Stimulated activated CD4-positive, alpha-beta T cell treated with anti-CD3 and anti-CD28 coated beads, Interleukin-15, amount 100 ng/mL, for 24 hours (primary cell): Measurements from ENCODE around the gene FAM13A.

Experiments
- DNase-seq: peaks from one replicate; pipeline ENCODE4 v3.0.0-alpha.2; 2020

FAM13A gene

DNA sequence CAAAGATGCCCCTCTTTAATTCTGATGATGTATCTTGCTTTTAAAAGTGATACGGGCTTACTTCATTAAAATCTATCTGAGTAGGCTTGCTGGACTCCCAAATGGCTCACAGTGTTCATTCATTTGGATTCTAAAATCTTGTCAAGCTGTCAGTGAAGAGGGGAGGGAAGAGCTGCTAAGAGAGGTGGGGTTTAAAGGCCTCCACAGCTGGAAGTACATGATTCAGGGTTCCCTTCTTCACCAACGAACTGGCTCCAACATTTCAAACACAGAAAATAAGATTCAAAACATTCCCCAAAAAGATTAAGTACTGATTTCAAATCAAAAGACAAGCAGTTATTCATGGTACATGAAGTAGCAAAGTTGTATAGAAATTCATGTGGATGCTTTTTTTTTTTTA lies 226.4 kb downstream of the FAM13A start:
- DNase-seq, result no peak

DNA sequence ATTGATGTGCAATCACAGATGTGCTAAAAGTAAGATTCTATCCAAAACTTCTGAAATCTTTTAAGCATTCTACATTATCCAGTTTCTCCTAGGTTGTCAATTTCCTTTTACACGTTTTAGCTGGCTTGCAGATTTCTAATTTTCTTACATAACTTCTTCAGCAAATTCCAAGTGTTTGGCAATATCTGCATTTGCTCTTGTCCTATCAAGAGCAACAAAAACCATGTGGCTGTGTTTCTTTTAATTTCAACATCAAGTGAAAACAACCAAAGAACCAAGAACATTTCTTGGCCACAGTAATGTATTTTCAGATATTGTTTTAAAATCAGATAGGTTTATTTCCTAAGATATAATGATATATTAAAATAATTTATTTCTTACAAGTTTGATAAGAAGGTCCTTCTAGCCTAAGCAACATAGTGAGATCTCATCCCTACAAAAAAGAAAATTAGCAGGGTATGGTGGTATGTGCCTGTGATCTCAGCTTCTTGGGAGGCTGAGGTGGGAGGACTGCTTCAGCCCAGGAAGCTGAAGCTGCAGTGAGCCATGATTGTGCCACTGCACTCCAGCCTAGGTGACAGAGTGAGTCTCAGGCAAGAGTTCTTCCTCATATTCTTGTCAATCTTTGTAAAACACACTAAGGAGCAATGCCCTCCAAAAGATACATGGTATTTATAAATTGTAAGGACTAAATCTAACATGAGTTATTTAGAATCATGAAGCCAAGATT lies 228.0 kb downstream of the FAM13A start:
- no peak for DNase-seq

GRCh38 chr4:88827442-88827841 lies 229.5 kb downstream of the FAM13A start:
- no peak for DNase-seq

GRCh38 chr4:88826771-88827170 lies 230.2 kb downstream of the FAM13A start:
- DNase-seq, result no peak

DNA sequence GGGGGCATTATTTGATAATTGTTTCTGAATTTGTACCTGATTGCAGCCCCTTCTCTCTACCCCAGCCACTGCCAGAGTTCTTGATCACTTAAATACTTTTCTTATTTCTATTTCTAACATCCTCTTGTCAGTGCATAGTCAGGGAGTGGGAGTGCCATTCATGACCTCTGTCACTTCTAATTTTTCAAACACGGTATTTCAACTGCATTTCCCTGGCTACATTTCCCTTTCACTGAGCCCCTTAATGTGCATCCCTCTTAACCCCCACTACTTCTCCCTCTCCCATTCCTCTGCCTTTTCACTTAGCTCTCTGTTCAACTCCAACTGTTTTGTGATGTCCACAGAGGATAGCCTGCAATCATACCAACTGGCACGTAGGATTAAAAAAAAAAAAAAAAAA lies 231.1 kb downstream of the FAM13A start:
- no peak for DNase-seq

DNA sequence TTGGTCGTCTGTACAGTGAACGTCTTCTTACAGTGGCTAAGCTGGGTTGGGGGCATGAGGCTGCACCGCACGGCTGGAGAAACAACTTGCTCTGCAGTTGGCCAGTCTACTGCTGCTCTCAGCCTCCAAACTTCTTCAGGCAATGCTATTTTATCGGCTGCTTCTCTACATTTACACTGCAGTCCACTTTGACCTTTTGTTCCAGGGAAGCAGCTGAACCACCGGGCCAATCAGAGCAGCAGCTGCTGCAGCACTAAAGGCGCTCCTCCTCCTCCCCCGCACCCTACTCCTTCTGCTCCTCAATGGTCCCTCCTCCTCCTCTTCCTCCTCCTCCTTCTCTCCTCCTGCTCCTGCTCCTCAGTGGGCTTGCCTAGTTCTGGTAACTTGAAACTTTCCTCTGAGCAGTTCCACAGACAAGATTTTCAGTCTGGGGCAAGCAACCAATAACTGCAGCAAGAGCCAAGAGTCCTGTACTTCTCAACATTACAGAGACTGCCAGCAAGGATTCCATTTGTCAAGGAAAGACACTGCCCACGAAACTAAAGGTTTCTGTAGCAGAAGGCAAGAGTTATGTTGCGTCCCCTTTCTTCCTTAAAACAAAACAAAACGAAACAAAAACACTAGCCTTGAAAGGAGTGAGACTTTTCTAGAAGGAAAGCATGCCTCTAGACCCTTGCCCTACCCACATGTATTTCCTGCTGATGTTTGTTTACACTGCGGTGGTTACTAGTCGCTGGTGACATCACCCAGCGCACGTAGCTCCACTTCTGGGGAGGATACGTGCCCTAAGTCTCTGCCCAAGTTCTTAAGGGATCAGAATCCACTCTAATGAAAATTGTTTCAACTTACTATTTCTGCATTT lies 233.7 kb downstream of the FAM13A start:
- peak; percentile 78 for DNase-seq

GRCh38 chr4:88822034-88822789 lies 234.8 kb downstream of the FAM13A start:
- DNase-seq, result no peak

- no peak for DNase-seq
Observed at GRCh38 chr4:88821522-88821921, 235.5 kb downstream of the FAM13A start.

DNA sequence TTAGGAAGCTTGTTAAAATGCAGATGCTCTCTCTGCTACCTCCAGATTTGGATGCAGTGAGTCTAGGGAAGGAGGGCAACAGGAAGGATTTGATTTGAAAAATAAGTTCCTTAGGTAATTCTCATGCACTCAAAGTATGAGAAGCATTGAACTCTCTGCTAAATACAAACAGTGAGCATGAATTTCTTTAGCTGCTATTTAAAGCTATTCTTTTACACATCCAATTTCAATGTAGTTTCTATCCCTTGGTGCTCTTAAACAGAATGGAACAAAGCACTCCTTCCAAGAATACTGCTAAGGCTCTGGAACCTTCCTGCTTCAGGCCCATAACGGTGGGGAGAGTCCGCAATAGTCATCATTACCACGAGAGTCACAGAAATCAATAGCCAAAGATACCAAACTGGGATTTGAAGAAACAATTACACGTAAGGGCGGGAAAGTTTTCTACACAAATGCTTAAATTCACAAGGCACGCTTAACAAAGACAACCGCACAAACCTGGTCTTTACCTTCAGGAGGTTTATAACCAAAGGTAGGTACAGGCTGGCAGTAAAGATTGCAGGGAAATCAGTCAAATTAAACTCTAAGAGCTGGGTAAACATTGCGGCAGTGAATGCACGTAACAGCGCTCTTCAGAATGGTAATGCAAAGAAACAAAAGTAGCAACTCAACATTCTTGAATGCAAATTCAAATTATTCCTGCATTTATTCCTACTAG lies 236.1 kb downstream of the FAM13A start:
- no peak for DNase-seq

GRCh38 chr4:88819818-88820697 lies 236.9 kb downstream of the FAM13A start:
- DNase-seq, result no peak

GRCh38 chr4:88818631-88819470 lies 238.1 kb downstream of the FAM13A start:
- peak; percentile 47 for DNase-seq

DNA sequence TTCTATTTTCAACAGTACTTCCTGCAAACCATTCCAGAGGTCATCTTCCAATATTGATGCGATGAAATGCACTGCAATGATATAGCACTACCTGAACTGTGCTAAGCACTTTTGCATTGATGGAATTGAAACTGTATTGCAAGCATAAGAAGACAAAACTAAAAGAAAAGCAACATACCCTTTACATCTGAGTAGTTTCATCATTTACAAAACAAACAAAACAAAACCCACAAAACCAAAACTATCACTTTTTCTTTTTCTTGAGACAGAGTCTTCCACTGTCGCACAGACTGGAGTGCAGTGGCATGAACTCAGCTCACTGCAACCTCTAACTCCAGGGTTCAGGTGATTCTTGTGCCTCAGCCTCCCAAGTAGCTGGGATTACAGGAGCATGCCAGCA lies 239.2 kb downstream of the FAM13A start:
- DNase-seq, result no peak

DNA sequence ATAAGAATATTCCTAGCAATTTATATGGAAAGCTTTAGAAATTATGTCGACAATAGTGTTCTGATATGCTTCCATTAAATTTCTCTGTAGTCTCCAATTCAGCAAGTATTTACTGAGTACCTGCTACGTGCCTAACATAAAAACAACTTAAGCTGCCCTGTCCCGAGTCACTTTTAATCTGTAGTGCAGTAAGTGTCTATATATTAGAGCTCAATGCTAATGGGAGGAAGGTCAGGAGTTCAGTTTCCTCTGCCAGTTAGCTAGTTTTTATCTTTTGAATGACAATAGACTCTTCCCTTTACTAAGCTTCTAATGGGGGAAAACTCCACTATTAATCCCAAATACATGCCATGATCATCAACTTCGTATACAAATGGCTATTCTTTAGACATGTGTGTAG lies 240.6 kb downstream of the FAM13A start:
- no peak for DNase-seq

- no peak for DNase-seq
Observed at GRCh38 chr4:88814043-88814617, 242.9 kb downstream of the FAM13A start.

DNA sequence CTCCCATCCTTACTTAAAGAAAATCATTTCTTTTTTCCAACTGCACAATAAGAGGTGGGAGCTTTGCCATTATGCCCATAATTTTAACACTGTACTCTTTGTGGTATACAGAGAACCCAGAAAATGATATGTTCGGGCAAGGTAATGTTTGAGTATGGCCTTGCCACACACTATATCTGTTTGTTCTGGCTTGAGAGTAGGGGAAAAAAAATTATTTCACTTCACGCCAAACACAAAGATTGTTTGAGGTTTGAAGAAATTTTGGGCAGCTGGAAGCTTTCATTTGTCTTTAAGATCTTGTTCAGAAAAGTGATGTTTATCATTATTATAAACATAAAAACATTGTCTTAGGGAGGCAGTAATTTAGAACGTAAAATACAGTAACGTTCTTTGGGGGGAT lies 244.0 kb downstream of the FAM13A start:
- DNase-seq, result no peak

- DNase-seq, result no peak
Observed at GRCh38 chr4:88812420-88812819, 244.6 kb downstream of the FAM13A start.

DNA sequence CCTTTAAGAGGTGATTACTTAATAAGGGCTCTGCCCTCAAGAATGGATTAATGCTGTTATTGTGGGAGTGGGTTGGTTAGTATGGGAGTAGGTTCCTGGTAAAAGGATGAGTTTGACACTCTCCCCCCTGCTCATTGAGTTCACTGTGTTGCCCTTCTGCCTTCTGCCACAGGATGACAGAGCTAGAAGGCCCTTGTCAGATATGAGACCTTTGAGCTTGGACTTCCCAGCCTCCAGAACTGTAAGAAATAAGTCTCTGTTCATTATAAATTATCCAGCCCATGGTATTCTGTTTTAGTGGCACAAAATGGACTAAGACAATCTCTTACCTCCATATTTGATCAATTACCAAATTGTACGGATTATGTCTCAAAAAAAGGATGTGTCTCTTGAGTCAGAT lies 245.1 kb downstream of the FAM13A start:
- DNase-seq, result no peak

DNA sequence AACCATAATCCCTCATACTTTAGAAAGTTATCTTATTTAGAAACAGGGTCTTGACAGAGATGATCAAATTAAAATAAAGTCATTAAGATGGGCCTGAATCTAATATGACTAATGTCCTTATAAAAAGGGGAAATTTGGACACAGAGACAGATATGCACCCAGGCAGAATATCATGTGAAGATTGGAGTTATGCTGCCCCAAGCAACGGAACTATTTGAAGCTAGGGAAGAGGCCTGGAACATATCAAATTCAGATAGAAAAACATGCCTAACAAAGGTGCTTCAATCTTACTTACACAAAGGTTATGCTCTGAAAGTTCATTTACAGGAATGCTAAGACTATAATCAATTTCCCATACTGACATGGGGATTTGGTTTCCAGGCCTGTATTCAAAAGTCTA lies 246.7 kb downstream of the FAM13A start:
- no peak for DNase-seq

- DNase-seq, result no peak
Observed at GRCh38 chr4:88809576-88810219, 247.3 kb downstream of the FAM13A start.

GRCh38 chr4:88809101-88809500 lies 247.9 kb downstream of the FAM13A start:
- DNase-seq, result no peak
